Measurements from ENCODE around the gene ALKBH4. TPM values are rescaled to one million over a fixed set of nuclear protein-coding genes. Genes with fewer than 3 reads are reported as not detected.
"Not testable (repeated sequence)": the region's sequence is repeated elsewhere in the genome, so short reads cannot be mapped to it uniquely, and the experiment has no call there.

ALKBH4 gene, protein sequence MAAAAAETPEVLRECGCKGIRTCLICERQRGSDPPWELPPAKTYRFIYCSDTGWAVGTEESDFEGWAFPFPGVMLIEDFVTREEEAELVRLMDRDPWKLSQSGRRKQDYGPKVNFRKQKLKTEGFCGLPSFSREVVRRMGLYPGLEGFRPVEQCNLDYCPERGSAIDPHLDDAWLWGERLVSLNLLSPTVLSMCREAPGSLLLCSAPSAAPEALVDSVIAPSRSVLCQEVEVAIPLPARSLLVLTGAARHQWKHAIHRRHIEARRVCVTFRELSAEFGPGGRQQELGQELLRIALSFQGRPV
- 8.9 and 10.0 TPM in 2 replicates for total RNA-seq

GRCh38 chr7:102464577-102465280 lies at the start of gene ALKBH4, which contains the start of gene LRWD1:
ALKBH4 (minus strand) TSS chr7:102464863; CDS start chr7:102464836, 27 bp downstream.
LRWD1 (plus strand) TSS chr7:102464984; CDS start chr7:102465081, 97 bp downstream.
- H3K4me3 Mint-ChIP-seq (ENCODE audit: low read depth) = peak within 1 kb of the TSS; percentile 90
- peaks cover 21% of the 10 kb centered on the region for H3K4me1 Mint-ChIP-seq (ENCODE audit: low read depth)
- H3K36me3 Mint-ChIP-seq (ENCODE audit: low read depth) = peaks cover 5% of the 10 kb centered on the region
- intact Hi-C loops (cut with micrococcal nuclease) = loop anchor here (1.0 to 5.0 kb wide), 3 partner anchors 31 to 67 kb away; partner anchors contain the start of genes ORAI2 and PRKRIP1
- H3K9me3 Mint-ChIP-seq = no peaks in the 10 kb centered on the region
- DNase-seq (ENCODE audit: low spot score) = peak; percentile 92
- H3K27ac Mint-ChIP-seq = peak within 1 kb of the TSS; percentile 83
- no peaks in the 10 kb centered on the region for H3K27me3 Mint-ChIP-seq (ENCODE audit: low read depth)

DNA sequence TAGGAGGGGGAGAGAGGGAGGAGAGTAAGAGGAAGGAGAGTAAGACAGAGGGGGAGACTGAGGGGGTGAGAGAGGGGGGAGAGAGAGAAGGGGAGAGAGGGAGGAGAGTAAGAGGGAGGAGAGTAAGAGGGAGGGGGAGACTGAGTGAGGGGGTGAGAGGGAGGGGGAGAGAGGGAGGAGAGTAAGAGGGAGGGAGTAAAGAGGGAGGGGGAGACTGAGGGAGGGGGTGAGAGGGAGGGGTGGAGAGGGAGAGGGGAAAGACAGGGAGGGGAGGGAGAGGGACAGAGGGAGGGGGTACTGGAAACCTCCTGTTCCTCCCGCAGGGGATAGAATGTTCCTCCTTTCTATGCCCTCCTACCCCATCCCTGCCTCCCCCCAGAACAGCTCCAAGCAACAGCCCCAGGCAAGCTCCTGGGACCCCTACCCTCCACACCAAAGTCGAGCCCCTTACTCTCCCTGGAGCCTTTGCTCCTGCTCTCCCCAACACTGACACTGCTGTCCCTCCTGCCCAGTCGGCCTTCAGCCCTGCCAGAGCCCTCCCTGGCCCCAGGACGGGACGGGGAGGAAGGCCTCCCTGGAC lies 48.1 kb upstream of the ALKBH4 start:
- H3K27ac Mint-ChIP-seq; intact Hi-C loops (cut with micrococcal nuclease); H3K4me1 Mint-ChIP-seq (ENCODE audit: low read depth); DNase-seq (ENCODE audit: low spot score); H3K27me3 Mint-ChIP-seq (ENCODE audit: low read depth); H3K36me3 Mint-ChIP-seq (ENCODE audit: low read depth); H3K9me3 Mint-ChIP-seq; H3K4me3 Mint-ChIP-seq (ENCODE audit: low read depth): not testable (repeated sequence)

GRCh38 chr7:102511860-102512522 lies 47.3 kb upstream of the ALKBH4 start:
- intact Hi-C loops (cut with micrococcal nuclease); H3K9me3 Mint-ChIP-seq; H3K27me3 Mint-ChIP-seq (ENCODE audit: low read depth); H3K36me3 Mint-ChIP-seq (ENCODE audit: low read depth); H3K4me1 Mint-ChIP-seq (ENCODE audit: low read depth); H3K27ac Mint-ChIP-seq; DNase-seq (ENCODE audit: low spot score); H3K4me3 Mint-ChIP-seq (ENCODE audit: low read depth): not testable (repeated sequence)

GRCh38 chr7:102510575-102510974 lies 45.9 kb upstream of the ALKBH4 start:
- DNase-seq (ENCODE audit: low spot score); H3K27ac Mint-ChIP-seq; intact Hi-C loops (cut with micrococcal nuclease); H3K9me3 Mint-ChIP-seq; H3K36me3 Mint-ChIP-seq (ENCODE audit: low read depth); H3K27me3 Mint-ChIP-seq (ENCODE audit: low read depth); H3K4me1 Mint-ChIP-seq (ENCODE audit: low read depth); H3K4me3 Mint-ChIP-seq (ENCODE audit: low read depth): not testable (repeated sequence)

DNA sequence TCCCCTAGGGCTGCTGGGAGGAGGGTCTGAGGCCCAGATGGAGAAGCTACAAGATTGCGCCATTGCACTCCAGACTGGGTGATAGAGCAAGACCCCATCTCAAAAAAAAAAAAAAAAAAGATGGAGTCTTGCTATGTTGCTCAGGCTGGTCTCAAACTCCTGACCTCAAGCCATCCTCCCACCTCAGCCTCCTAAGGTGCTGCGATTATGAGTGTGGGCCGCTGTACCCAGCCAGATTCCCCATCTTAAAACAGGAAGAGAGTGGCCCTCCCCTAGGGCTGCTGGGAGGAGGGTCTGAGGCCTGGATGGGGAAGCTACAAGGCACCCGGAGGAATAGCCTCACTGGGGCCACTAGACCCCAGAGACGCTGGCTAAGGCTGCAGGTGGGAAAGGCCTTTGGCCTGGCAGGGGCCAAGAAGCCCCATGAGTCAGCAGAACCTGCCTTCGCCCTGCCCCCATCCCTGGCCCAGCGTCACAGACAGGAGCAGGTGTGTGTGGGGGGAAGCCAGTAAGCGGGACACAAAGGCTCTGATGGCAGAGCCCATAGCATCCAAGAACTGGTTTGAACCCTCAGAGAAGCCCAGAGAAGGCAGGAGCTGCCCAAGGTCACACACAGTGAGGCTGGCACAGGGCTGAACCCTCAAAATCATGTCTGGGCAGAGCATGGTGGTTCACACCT lies 42.9 kb upstream of the ALKBH4 start:
- DNase-seq (ENCODE audit: low spot score); H3K4me3 Mint-ChIP-seq (ENCODE audit: low read depth); intact Hi-C loops (cut with micrococcal nuclease); H3K9me3 Mint-ChIP-seq; H3K36me3 Mint-ChIP-seq (ENCODE audit: low read depth); H3K4me1 Mint-ChIP-seq (ENCODE audit: low read depth); H3K27ac Mint-ChIP-seq; H3K27me3 Mint-ChIP-seq (ENCODE audit: low read depth): not testable (repeated sequence)

DNA sequence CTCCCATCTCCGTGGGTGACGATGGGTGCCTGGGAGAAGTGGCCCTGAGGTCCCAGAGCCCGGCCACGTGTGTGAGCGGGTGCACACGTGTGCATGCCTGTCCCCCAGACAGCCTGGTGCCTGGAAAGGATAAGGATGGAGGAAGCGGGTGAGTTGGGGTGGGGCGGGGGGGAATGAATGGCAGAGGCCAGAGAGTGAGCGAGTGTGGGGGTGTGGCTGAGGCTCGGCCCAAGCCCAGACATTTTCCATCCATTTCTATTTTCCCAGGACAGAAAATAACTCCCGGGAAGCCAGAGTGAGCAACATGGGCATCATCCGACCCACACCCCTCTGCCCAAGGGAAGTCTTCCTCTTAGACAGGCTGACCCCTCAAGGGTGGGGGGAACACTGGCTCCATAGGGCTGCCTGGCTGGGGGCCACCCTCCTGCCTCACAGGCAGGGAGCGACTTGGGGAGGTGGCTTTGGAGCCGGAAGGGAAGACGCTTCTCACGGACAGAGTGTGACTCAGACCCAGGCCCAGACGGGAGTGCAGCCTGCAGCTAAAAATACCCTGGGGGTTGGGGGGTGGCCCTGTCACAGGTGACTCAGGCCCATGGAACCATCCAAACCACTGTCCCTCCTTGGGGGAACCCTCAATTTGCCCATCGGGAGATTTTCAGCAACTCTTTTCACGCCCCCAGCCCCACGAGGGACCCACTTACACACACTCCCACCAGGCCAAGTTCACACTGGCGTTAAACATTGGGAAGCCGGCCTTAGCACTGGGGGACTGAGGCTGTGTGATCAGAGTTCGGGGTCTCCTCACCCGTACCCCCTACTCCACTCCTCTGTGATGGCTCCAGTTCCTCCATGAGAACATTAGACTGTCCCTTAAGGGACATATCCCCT lies 40.9 kb upstream of the ALKBH4 start:
- not testable (repeated sequence) for H3K27ac Mint-ChIP-seq

DNA sequence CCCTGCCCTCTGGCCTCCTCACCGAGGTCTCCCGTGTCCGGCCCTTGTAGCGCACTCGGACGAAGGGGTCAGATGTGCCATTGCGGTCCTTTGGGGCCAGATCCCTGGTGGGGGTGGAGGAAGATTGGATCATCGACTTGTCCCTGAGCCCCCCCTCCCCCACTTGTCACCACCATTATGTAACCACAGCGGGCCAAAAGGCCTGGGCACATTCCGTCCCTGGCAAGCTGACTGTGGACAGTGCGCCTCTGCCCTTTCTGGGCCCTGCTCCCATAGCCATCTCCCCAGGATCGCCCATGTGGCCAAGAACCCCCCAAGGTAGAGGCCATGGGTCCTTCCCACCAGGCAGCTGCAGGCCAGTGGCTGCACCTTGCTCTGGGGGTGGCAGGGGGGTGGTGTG lies 38.5 kb upstream of the ALKBH4 start:
- not testable (repeated sequence) for DNase-seq (ENCODE audit: low spot score)

More for the DNA sequence above, 40.9 kb upstream of the ALKBH4 start:
- H3K4me1 Mint-ChIP-seq (ENCODE audit: low read depth); H3K4me3 Mint-ChIP-seq (ENCODE audit: low read depth); H3K27me3 Mint-ChIP-seq (ENCODE audit: low read depth); H3K36me3 Mint-ChIP-seq (ENCODE audit: low read depth); intact Hi-C loops (cut with micrococcal nuclease); H3K9me3 Mint-ChIP-seq; DNase-seq (ENCODE audit: low spot score): not testable (repeated sequence)

DNA sequence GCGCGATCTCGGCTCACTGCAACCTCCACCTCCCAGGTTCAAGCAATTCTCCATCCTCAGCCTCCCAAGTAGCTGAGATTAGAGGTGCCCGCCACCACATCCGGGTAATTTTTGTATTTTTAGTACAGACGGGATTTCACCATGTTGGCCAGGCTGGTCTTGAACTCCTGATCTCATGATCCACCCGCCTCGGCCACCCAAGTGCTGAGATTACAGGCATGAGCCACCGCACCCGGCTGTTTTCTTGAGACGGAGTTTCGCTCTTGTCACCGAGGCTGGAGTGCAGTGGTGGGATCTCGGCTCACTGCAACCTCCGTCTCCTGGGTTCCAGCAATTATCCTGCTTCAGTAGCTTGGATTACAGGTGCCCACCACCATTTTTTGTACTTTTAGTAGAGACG lies 33.7 kb upstream of the ALKBH4 start:
- H3K4me3 Mint-ChIP-seq (ENCODE audit: low read depth); H3K27me3 Mint-ChIP-seq (ENCODE audit: low read depth); H3K36me3 Mint-ChIP-seq (ENCODE audit: low read depth); DNase-seq (ENCODE audit: low spot score); H3K4me1 Mint-ChIP-seq (ENCODE audit: low read depth); H3K27ac Mint-ChIP-seq; intact Hi-C loops (cut with micrococcal nuclease); H3K9me3 Mint-ChIP-seq: not testable (repeated sequence)

More for the DNA sequence above, 38.5 kb upstream of the ALKBH4 start:
- intact Hi-C loops (cut with micrococcal nuclease); H3K27ac Mint-ChIP-seq; H3K36me3 Mint-ChIP-seq (ENCODE audit: low read depth); H3K9me3 Mint-ChIP-seq; H3K27me3 Mint-ChIP-seq (ENCODE audit: low read depth); H3K4me3 Mint-ChIP-seq (ENCODE audit: low read depth); H3K4me1 Mint-ChIP-seq (ENCODE audit: low read depth): not testable (repeated sequence)

GRCh38 chr7:102497308-102497707 lies 32.6 kb upstream of the ALKBH4 start:
- H3K36me3 Mint-ChIP-seq (ENCODE audit: low read depth); H3K27ac Mint-ChIP-seq; H3K9me3 Mint-ChIP-seq; H3K4me3 Mint-ChIP-seq (ENCODE audit: low read depth); DNase-seq (ENCODE audit: low spot score); intact Hi-C loops (cut with micrococcal nuclease); H3K27me3 Mint-ChIP-seq (ENCODE audit: low read depth); H3K4me1 Mint-ChIP-seq (ENCODE audit: low read depth): not testable (repeated sequence)

- H3K27ac Mint-ChIP-seq; H3K4me1 Mint-ChIP-seq (ENCODE audit: low read depth); H3K36me3 Mint-ChIP-seq (ENCODE audit: low read depth); intact Hi-C loops (cut with micrococcal nuclease); H3K27me3 Mint-ChIP-seq (ENCODE audit: low read depth); H3K9me3 Mint-ChIP-seq; DNase-seq (ENCODE audit: low spot score); H3K4me3 Mint-ChIP-seq (ENCODE audit: low read depth): not testable (repeated sequence)
Measured at GRCh38 chr7:102496861-102497260, 32.2 kb upstream of the ALKBH4 start.

DNA sequence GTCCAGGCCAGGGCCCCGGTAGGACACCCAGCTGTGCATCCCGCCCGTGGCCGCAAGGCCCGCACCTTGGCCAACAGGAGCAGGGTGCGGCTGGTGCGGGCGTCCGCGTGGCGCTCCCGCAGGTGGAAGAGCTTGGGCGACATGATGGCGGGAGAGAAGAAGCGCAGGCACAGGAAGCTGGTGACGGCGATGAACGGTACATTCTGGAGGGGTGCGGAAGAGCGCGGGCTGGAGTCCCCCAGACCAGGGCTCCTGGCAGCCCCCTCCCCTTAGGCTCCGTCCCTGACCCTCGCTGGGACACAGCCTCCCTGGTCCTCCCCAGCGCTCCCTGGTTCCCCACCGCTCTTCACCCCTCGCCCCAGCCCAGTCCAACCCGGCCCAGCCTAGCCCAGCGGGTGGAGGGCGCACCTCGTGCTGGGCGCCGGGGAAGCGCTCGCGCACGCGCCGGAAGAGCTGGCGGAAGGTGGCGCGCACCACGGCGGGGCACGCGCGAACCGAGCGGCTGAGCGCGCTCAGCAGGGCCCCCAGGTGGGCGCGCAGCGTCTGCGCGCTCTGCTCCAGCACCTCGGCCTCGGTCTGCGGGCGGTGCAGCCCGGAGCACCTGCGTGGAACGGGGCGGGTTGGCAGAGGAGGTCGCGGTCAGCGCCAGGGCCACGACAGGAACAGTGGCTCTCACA lies 29.9 kb upstream of the ALKBH4 start:
- H3K27ac Mint-ChIP-seq; H3K4me1 Mint-ChIP-seq (ENCODE audit: low read depth); H3K4me3 Mint-ChIP-seq (ENCODE audit: low read depth); intact Hi-C loops (cut with micrococcal nuclease); H3K36me3 Mint-ChIP-seq (ENCODE audit: low read depth); H3K27me3 Mint-ChIP-seq (ENCODE audit: low read depth); DNase-seq (ENCODE audit: low spot score); H3K9me3 Mint-ChIP-seq: not testable (repeated sequence)
